ENCODE measurements around the gene HOXA11. TPM values are rescaled to one million over a fixed set of nuclear protein-coding genes. Genes with fewer than 3 reads are reported as not detected.

Gene HOXA11
- total and polyA plus RNA-seq, 5 donors from 2014 or later, result not detected

GRCh38 chr7:27182861-27183681, 2.0 kb downstream of the HOXA11 start:
- no peak overlapping the region for H3K27ac Mint-ChIP-seq
- H3K27me3 Mint-ChIP-seq, result peaks cover 93% of the 10 kb centered on the region
- peaks cover 9 to 54% (median 36%) of the 10 kb centered on the region in 4 donors for H3K4me1 Mint-ChIP-seq
- H3K9me3 Mint-ChIP-seq, result peaks cover 0 to 12% (median 0%) of the 10 kb centered on the region in 7 donors
- no peak for DNase-seq
- Histone ChIP-seq H3K36me3 (ENCODE audit: control insufficient read depth, insufficient read depth, low read length) (no peaks in the 10 kb centered on the region), H3K4me1 (ENCODE audit: control insufficient read depth, insufficient read depth, low read length, poor library complexity, severe bottlenecking) (peaks cover 43% of the 10 kb centered on the region), H3K9me3 (ENCODE audit: control insufficient read depth in 2 of 2, low read length in 2 of 2) (peaks cover 3 to 7% of the 10 kb centered on the region in 2 experiments), H3K27ac (ENCODE audit: insufficient read depth, low read length, poor library complexity, severe bottlenecking) (no peak overlapping the region), H3K27me3 (ENCODE audit: control insufficient read depth, insufficient read depth, low read length) (peaks cover 50% of the 10 kb centered on the region), H3K4me3 (ENCODE audit: low read depth, low read length) (no peak overlapping the region)
- peak overlapping the region in 3 of 4 donors; percentile 9 to 75 (median 55) for H3K4me3 Mint-ChIP-seq
- no peak for ATAC-seq (ENCODE audit: low read depth in 2 of 2)
- no peaks in the 10 kb centered on the region for H3K36me3 Mint-ChIP-seq

- H3K4me1 ChIP-seq (ENCODE audit: control insufficient read depth, insufficient read depth, low read length, poor library complexity, severe bottlenecking), result peaks cover 37% of the 10 kb centered on the region
- no peak overlapping the region for H3K4me3 Mint-ChIP-seq
- DNase-seq (no peak), ATAC-seq (ENCODE audit: low read depth in 2 of 2) (no peak)
- peaks cover 47% of the 10 kb centered on the region for H3K27me3 ChIP-seq (ENCODE audit: control insufficient read depth, insufficient read depth, low read length)
- no peaks in the 10 kb centered on the region for H3K36me3 ChIP-seq (ENCODE audit: control insufficient read depth, insufficient read depth, low read length)
- H3K9me3 ChIP-seq (ENCODE audit: control insufficient read depth in 2 of 2, low read length in 2 of 2), result peaks cover 2 to 7% of the 10 kb centered on the region in 2 experiments
- no peak overlapping the region for H3K4me3 ChIP-seq (ENCODE audit: low read depth, low read length)
- no peak overlapping the region for H3K27ac Mint-ChIP-seq
- H3K27ac ChIP-seq (ENCODE audit: insufficient read depth, low read length, poor library complexity, severe bottlenecking), result no peak overlapping the region
- peaks cover 93% of the 10 kb centered on the region for H3K27me3 Mint-ChIP-seq
- H3K36me3 Mint-ChIP-seq, result no peaks in the 10 kb centered on the region
- peaks cover 0 to 12% (median 0%) of the 10 kb centered on the region in 7 donors for H3K9me3 Mint-ChIP-seq
- H3K4me1 Mint-ChIP-seq, result peaks cover 9 to 47% (median 33%) of the 10 kb centered on the region in 4 donors
Observed at GRCh38 chr7:27182285-27182841, 2.7 kb downstream of the HOXA11 start.

- ATAC-seq (ENCODE audit: low read depth in 2 of 2), result no peak
- no peaks in the 10 kb centered on the region for H3K36me3 Mint-ChIP-seq
- H3K27ac Mint-ChIP-seq, result no peak overlapping the region
- H3K4me3 Mint-ChIP-seq, result peak overlapping the region in 1 of 4 donors; percentile 71
- Histone ChIP-seq H3K9me3 (ENCODE audit: control insufficient read depth in 2 of 2, low read length in 2 of 2) (peaks cover 0 to 7% of the 10 kb centered on the region in 2 experiments), H3K4me3 (ENCODE audit: low read depth, low read length) (no peak overlapping the region), H3K27me3 (ENCODE audit: control insufficient read depth, insufficient read depth, low read length) (peaks cover 42% of the 10 kb centered on the region), H3K27ac (ENCODE audit: insufficient read depth, low read length, poor library complexity, severe bottlenecking) (no peak overlapping the region), H3K36me3 (ENCODE audit: control insufficient read depth, insufficient read depth, low read length) (no peaks in the 10 kb centered on the region), H3K4me1 (ENCODE audit: control insufficient read depth, insufficient read depth, low read length, poor library complexity, severe bottlenecking) (peaks cover 37% of the 10 kb centered on the region)
- no peak for DNase-seq
- peaks cover 0 to 12% (median 0%) of the 10 kb centered on the region in 7 donors for H3K9me3 Mint-ChIP-seq
- peaks cover 8 to 42% (median 30%) of the 10 kb centered on the region in 4 donors for H3K4me1 Mint-ChIP-seq
- H3K27me3 Mint-ChIP-seq, result peaks cover 92% of the 10 kb centered on the region
Observed at GRCh38 chr7:27181795-27182275, 3.2 kb downstream of the HOXA11 start.

DNA sequence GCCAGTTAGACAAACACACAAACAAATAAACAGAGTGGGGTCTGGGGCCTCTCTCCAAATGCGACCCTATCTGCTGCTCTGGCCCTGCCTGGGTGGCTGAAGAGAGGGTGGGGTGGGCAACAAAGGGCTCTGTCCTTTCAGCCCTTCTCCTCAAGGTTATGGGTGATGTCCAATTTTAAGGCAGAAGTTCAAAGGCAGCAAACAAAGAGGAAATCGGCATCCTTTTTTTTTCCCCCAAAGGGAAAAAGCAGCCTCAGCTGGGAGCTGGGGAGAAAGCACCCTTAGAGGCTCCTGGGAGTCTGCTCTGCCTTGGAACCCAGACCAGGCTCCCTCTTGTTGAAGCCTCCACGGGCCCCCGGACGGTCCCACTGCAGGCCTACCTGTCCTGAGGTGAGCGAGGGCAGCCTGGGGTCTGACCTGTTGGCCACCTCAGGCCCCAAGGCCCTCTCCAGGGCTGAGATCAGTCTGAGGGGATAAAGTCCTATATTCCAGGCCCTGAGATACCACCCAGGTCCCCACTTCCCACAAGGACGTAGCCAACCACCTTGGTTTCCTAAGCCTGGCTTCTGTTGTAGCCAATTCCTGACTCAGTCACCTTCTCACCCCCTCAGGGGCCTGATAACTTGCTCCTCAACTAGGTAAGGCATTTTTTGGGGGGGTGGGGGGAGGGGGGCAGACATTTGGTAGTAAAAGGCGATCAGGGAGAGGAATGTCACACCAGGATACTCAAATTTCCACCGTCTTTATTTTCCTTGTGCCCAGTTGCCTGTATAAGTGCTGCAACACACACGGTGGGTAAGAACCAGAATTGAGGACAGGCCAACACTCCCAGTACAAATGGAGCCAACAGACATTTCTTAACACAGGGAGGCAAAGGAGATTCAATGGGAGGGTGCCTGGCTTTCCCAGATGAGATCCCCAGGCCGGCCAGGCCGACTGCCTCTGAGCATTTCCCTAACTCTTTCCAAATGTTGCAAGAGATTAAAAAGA, 4.3 kb downstream of the HOXA11 start:
- Histone ChIP-seq H3K27me3 (ENCODE audit: control insufficient read depth, insufficient read depth, low read length) (peaks cover 33% of the 10 kb centered on the region), H3K36me3 (ENCODE audit: control insufficient read depth, insufficient read depth, low read length) (no peaks in the 10 kb centered on the region), H3K4me3 (ENCODE audit: low read depth, low read length) (no peak overlapping the region), H3K4me1 (ENCODE audit: control insufficient read depth, insufficient read depth, low read length, poor library complexity, severe bottlenecking) (peaks cover 31% of the 10 kb centered on the region), H3K27ac (ENCODE audit: insufficient read depth, low read length, poor library complexity, severe bottlenecking) (no peak overlapping the region), H3K9me3 (ENCODE audit: control insufficient read depth in 2 of 2, low read length in 2 of 2) (peaks cover 0 to 4% of the 10 kb centered on the region in 2 experiments)
- Mint-ChIP-seq H3K4me1 (peaks cover 5 to 32% (median 22%) of the 10 kb centered on the region in 4 donors), H3K4me3 (peak overlapping the region in 2 of 4 donors; percentile 56 to 71), H3K27me3 (peaks cover 86% of the 10 kb centered on the region), H3K27ac (no peak overlapping the region), H3K9me3 (peaks cover 0 to 6% (median 0%) of the 10 kb centered on the region in 7 donors), H3K36me3 (no peaks in the 10 kb centered on the region)
- ATAC-seq (ENCODE audit: low read depth in 2 of 2) (no peak), DNase-seq (no peak)

- Histone ChIP-seq H3K27me3 (ENCODE audit: control insufficient read depth, insufficient read depth, low read length) (peaks cover 32% of the 10 kb centered on the region), H3K27ac (ENCODE audit: insufficient read depth, low read length, poor library complexity, severe bottlenecking) (no peak overlapping the region), H3K4me1 (ENCODE audit: control insufficient read depth, insufficient read depth, low read length, poor library complexity, severe bottlenecking) (peaks cover 21% of the 10 kb centered on the region), H3K9me3 (ENCODE audit: control insufficient read depth in 2 of 2, low read length in 2 of 2) (no peaks in the 10 kb centered on the region), H3K4me3 (ENCODE audit: low read depth, low read length) (no peak overlapping the region), H3K36me3 (ENCODE audit: control insufficient read depth, insufficient read depth, low read length) (no peaks in the 10 kb centered on the region)
- peaks cover 86% of the 10 kb centered on the region for H3K27me3 Mint-ChIP-seq
- peaks cover 0 to 25% (median 13%) of the 10 kb centered on the region in 4 donors for H3K4me1 Mint-ChIP-seq
- H3K4me3 Mint-ChIP-seq, result peak overlapping the region; percentile 43 to 78 (median 62)
- peaks cover 0 to 3% (median 0%) of the 10 kb centered on the region in 7 donors for H3K9me3 Mint-ChIP-seq
- peak overlapping the region in 1 of 3 donors; percentile 63 for H3K27ac Mint-ChIP-seq
- no peaks in the 10 kb centered on the region for H3K36me3 Mint-ChIP-seq
- DNase-seq (peak in 2 of 3 donors; percentile 33 to 68), ATAC-seq (ENCODE audit: low read depth in 2 of 2) (peak; percentile 38 to 72)
Observed at GRCh38 chr7:27179503-27180430, 5.3 kb downstream of the HOXA11 start.

- H3K27ac Mint-ChIP-seq, result peak overlapping the region in 1 of 3 donors; percentile 63
- no peak for DNase-seq
- H3K4me1 Mint-ChIP-seq, result peaks cover 0 to 25% (median 9%) of the 10 kb centered on the region in 4 donors
- ATAC-seq (ENCODE audit: low read depth in 2 of 2), result no peak
- Histone ChIP-seq H3K4me3 (ENCODE audit: low read depth, low read length) (no peak overlapping the region), H3K27ac (ENCODE audit: insufficient read depth, low read length, poor library complexity, severe bottlenecking) (no peak overlapping the region), H3K27me3 (ENCODE audit: control insufficient read depth, insufficient read depth, low read length) (peaks cover 33% of the 10 kb centered on the region), H3K36me3 (ENCODE audit: control insufficient read depth, insufficient read depth, low read length) (no peaks in the 10 kb centered on the region), H3K9me3 (ENCODE audit: control insufficient read depth in 2 of 2, low read length in 2 of 2) (no peaks in the 10 kb centered on the region), H3K4me1 (ENCODE audit: control insufficient read depth, insufficient read depth, low read length, poor library complexity, severe bottlenecking) (peaks cover 20% of the 10 kb centered on the region)
- H3K9me3 Mint-ChIP-seq, result peaks cover 0 to 3% (median 0%) of the 10 kb centered on the region in 7 donors
- no peaks in the 10 kb centered on the region for H3K36me3 Mint-ChIP-seq
- H3K27me3 Mint-ChIP-seq, result peaks cover 86% of the 10 kb centered on the region
- peak overlapping the region in 1 of 4 donors; percentile 71 for H3K4me3 Mint-ChIP-seq
Observed at GRCh38 chr7:27179030-27179429, 6.0 kb downstream of the HOXA11 start.
